Measurements from ENCODE around the gene C5orf15.

The C5orf15 gene

GRCh38 chr5:133919148-133920136 lies 49.0 kb downstream of the C5orf15 start:
- no peak overlapping the region for H3K4me2 ChIP-seq (ENCODE audit: insufficient read depth, low read length)
- H3K79me2 ChIP-seq (ENCODE audit: insufficient read depth, low read length), result no peaks in the 10 kb centered on the region
- no peak overlapping the region for H3K27ac ChIP-seq (ENCODE audit: low read length)
- TF ChIP-seq, protein P1, sequence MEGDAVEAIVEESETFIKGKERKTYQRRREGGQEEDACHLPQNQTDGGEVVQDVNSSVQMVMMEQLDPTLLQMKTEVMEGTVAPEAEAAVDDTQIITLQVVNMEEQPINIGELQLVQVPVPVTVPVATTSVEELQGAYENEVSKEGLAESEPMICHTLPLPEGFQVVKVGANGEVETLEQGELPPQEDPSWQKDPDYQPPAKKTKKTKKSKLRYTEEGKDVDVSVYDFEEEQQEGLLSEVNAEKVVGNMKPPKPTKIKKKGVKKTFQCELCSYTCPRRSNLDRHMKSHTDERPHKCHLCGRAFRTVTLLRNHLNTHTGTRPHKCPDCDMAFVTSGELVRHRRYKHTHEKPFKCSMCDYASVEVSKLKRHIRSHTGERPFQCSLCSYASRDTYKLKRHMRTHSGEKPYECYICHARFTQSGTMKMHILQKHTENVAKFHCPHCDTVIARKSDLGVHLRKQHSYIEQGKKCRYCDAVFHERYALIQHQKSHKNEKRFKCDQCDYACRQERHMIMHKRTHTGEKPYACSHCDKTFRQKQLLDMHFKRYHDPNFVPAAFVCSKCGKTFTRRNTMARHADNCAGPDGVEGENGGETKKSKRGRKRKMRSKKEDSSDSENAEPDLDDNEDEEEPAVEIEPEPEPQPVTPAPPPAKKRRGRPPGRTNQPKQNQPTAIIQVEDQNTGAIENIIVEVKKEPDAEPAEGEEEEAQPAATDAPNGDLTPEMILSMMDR (IDR thresholded peaks at IDR 0.05; ENCODE audit: borderline replicate concordance, extremely low read depth, low read length, poor library complexity, severe bottlenecking), result peak; percentile 15
- no peak for TF ChIP-seq EZH2 (IDR thresholded peaks at IDR 0.05; ENCODE audit: borderline replicate concordance, low read depth, low read length, severe bottlenecking)
- peaks cover 12% of the 10 kb centered on the region for H3K27me3 ChIP-seq (ENCODE audit: insufficient read depth, low read length, poor library complexity)
- no peaks in the 10 kb centered on the region for H3K9me3 ChIP-seq (ENCODE audit: insufficient read depth, low read length, severe bottlenecking)
- H4K20me1 ChIP-seq (ENCODE audit: insufficient read depth, low read length), result no peaks in the 10 kb centered on the region
- no peaks in the 10 kb centered on the region for H3K4me1 ChIP-seq (ENCODE audit: insufficient read depth, low read length)
- H3K4me3 ChIP-seq (ENCODE audit: low read depth in 1 of 2, low read length in 2 of 2), result no peak overlapping the region
- no peak overlapping the region for H3K9ac ChIP-seq (ENCODE audit: low read depth, low read length)
- H3K36me3 ChIP-seq (ENCODE audit: insufficient read depth, low read length), result no peaks in the 10 kb centered on the region
- no peak overlapping the region for H2AFZ ChIP-seq (ENCODE audit: low read depth, low read length)
- ATAC-seq (ENCODE audit: insufficient read depth, low read depth) (no peak), DNase-seq (no peak)

DNA sequence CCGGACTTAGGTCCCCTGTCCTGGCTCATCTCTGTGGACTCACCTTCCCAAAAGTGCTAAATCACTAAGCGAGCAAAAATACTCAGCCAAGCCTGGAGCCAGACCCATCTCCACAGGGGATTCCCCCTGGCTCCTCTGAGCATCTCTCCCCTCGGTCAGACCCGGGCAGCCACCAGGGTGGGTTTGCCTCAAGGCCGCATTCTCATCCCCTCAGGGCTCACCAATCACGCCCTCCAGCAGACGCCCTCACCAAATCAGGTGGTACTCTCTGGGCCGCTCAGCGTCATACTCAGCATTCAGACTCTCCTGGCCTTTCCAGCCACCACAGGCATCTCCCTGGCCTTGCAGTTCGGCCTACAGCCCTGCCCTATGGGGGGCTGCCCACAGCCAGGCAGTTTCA lies 49.7 kb downstream of the C5orf15 start:
- TF ChIP-seq, protein P1 (IDR thresholded peaks at IDR 0.05; ENCODE audit: borderline replicate concordance, extremely low read depth, low read length, poor library complexity, severe bottlenecking), result no peak
- no peak for TF ChIP-seq EZH2 (IDR thresholded peaks at IDR 0.05; ENCODE audit: borderline replicate concordance, low read depth, low read length, severe bottlenecking)
- no peak for ATAC-seq (ENCODE audit: insufficient read depth, low read depth)

GRCh38 chr5:133918316-133918715 lies 50.1 kb downstream of the C5orf15 start:
- Histone ChIP-seq H3K79me2 (ENCODE audit: insufficient read depth, low read length) (no peaks in the 10 kb centered on the region), H2AFZ (ENCODE audit: low read depth, low read length) (no peak overlapping the region), H3K4me1 (ENCODE audit: insufficient read depth, low read length) (no peaks in the 10 kb centered on the region), H3K27me3 (ENCODE audit: insufficient read depth, low read length, poor library complexity) (peaks cover 9% of the 10 kb centered on the region), H3K4me3 (ENCODE audit: low read depth in 1 of 2, low read length in 2 of 2) (no peak overlapping the region), H3K27ac (ENCODE audit: low read length) (no peak overlapping the region), H3K9ac (ENCODE audit: low read depth, low read length) (no peak overlapping the region), H3K36me3 (ENCODE audit: insufficient read depth, low read length) (no peaks in the 10 kb centered on the region), H3K9me3 (ENCODE audit: insufficient read depth, low read length, severe bottlenecking) (no peaks in the 10 kb centered on the region), H3K4me2 (ENCODE audit: insufficient read depth, low read length) (no peak overlapping the region), H4K20me1 (ENCODE audit: insufficient read depth, low read length) (no peaks in the 10 kb centered on the region)
- ATAC-seq (ENCODE audit: insufficient read depth, low read depth), result no peak
- DNase-seq, result no peak
- TF ChIP-seq, protein P1 (IDR thresholded peaks at IDR 0.05; ENCODE audit: borderline replicate concordance, extremely low read depth, low read length, poor library complexity, severe bottlenecking), result no peak
- TF ChIP-seq EZH2 (IDR thresholded peaks at IDR 0.05; ENCODE audit: borderline replicate concordance, low read depth, low read length, severe bottlenecking), result no peak

More for the DNA sequence above, 49.7 kb downstream of the C5orf15 start:
- Histone ChIP-seq H3K27me3 (ENCODE audit: insufficient read depth, low read length, poor library complexity) (peaks cover 9% of the 10 kb centered on the region), H3K9me3 (ENCODE audit: insufficient read depth, low read length, severe bottlenecking) (no peaks in the 10 kb centered on the region), H4K20me1 (ENCODE audit: insufficient read depth, low read length) (no peaks in the 10 kb centered on the region), H2AFZ (ENCODE audit: low read depth, low read length) (no peak overlapping the region), H3K36me3 (ENCODE audit: insufficient read depth, low read length) (no peaks in the 10 kb centered on the region), H3K79me2 (ENCODE audit: insufficient read depth, low read length) (no peaks in the 10 kb centered on the region), H3K27ac (ENCODE audit: low read length) (no peak overlapping the region), H3K9ac (ENCODE audit: low read depth, low read length) (no peak overlapping the region), H3K4me2 (ENCODE audit: insufficient read depth, low read length) (no peak overlapping the region), H3K4me3 (ENCODE audit: low read depth in 1 of 2, low read length in 2 of 2) (no peak overlapping the region), H3K4me1 (ENCODE audit: insufficient read depth, low read length) (no peaks in the 10 kb centered on the region)
- no peak for DNase-seq
